Cardiac muscle cell (in vitro differentiated cells and primary cell): ENCODE data around the gene NIM1K. TPM values are rescaled to one million over a fixed set of nuclear protein-coding genes. Genes with fewer than 3 reads are reported as not detected.
"Not testable (repeated sequence)": the region's sequence is repeated elsewhere in the genome, so short reads cannot be mapped to it uniquely, and the experiment has no call there.

Experiments used
- DNase-seq, 2 donors: peaks; one replicate each; pipeline versions ENCODE4 v3.0.0 to v3.0.0-alpha.2; 2010 to 2017; ENCODE audit warnings: low read depth in 1 of 2, low spot score in 1 of 2
- H3K27ac ChIP-seq: fragments of 200-600 bp; sonication (generic); 2 replicates; pipeline ENCODE4 v1.5.1; 2016
- H3K27me3 ChIP-seq: fragments of 200-600 bp; sonication (generic); 2 replicates; pipeline ENCODE4 v1.6.0; 2016; ENCODE audit warnings: control low read depth
- H3K36me3 ChIP-seq: fragments of 200-600 bp; sonication (generic); 2 replicates; pipeline ENCODE4 v1.5.1; 2016; ENCODE audit warnings: control low read depth
- H3K4me1 ChIP-seq: fragments of 200-600 bp; sonication (generic); 2 replicates; pipeline ENCODE4 v1.8.1; 2017; ENCODE audit warnings: low read depth, mild to moderate bottlenecking, mixed run types
- H3K4me3 ChIP-seq: fragments of 200-600 bp; sonication (generic); 2 replicates; pipeline ENCODE4 v1.5.1; 2016; ENCODE audit warnings: mild to moderate bottlenecking
- H3K9me3 ChIP-seq: fragments of 200-600 bp; sonication (generic); 2 replicates; pipeline ENCODE4 v1.5.1; 2017; ENCODE audit warnings: low read depth, mild to moderate bottlenecking, control low read depth
- CTCF ChIP-seq: IDR thresholded peaks from 2 replicates; pipeline ENCODE4 v1.5.1; 2012; ENCODE audit warnings: low read depth, mild to moderate bottlenecking, low read length
- polyA plus RNA-seq: library from polyadenylated mRNA; unstranded; fragments of >200 nt; fragmentation: Nextera tagmentation; extraction: Ambion mirVana; gene quantifications from 2 replicates; pipeline ENCODE4 v1.2.1, GENCODE V29; 2016
- total RNA-seq: library from RNA; depleted of rRNA; stranded (reverse); fragments of >200 nt; gene quantifications from 2 replicates; pipeline ENCODE4 v1.2.3, GENCODE V29; 2016

Gene NIM1K
- total and polyA plus RNA-seq, 2 experiments from 2014 or later, result 0.27 to 0.98 TPM

GRCh38 chr5:43251754-43252153, 59.7 kb downstream of the NIM1K start:
- no peak for TF ChIP-seq CTCF
- no peaks in the 10 kb centered on the region for H3K4me1 ChIP-seq
- H3K4me3 ChIP-seq, result no peak overlapping the region
- no peaks in the 10 kb centered on the region for H3K9me3 ChIP-seq
- DNase-seq, result no peak
- H3K27ac ChIP-seq, result no peak overlapping the region
- no peaks in the 10 kb centered on the region for H3K27me3 ChIP-seq
- no peaks in the 10 kb centered on the region for H3K36me3 ChIP-seq

- no peak for TF ChIP-seq CTCF
- H3K27ac ChIP-seq, result no peak overlapping the region
- H3K36me3 ChIP-seq, result no peaks in the 10 kb centered on the region
- no peak overlapping the region for H3K4me3 ChIP-seq
- H3K27me3 ChIP-seq, result no peaks in the 10 kb centered on the region
- no peak for DNase-seq
- no peaks in the 10 kb centered on the region for H3K4me1 ChIP-seq
- H3K9me3 ChIP-seq, result no peaks in the 10 kb centered on the region
Observed at GRCh38 chr5:43255704-43256103, 63.7 kb downstream of the NIM1K start.

- H3K27me3 ChIP-seq, result no peaks in the 10 kb centered on the region
- H3K4me3 ChIP-seq, result no peak overlapping the region
- no peaks in the 10 kb centered on the region for H3K9me3 ChIP-seq
- TF ChIP-seq CTCF, result no peak
- DNase-seq, result no peak
- H3K36me3 ChIP-seq, result no peaks in the 10 kb centered on the region
- H3K27ac ChIP-seq, result no peak overlapping the region
- H3K4me1 ChIP-seq, result no peaks in the 10 kb centered on the region
Observed at GRCh38 chr5:43256261-43256966, 64.4 kb downstream of the NIM1K start.

GRCh38 chr5:43258116-43258515, 66.1 kb downstream of the NIM1K start:
- Histone ChIP-seq H3K36me3 (no peaks in the 10 kb centered on the region), H3K27ac (no peak overlapping the region), H3K9me3 (no peaks in the 10 kb centered on the region), H3K4me3 (no peak overlapping the region), H3K27me3 (no peaks in the 10 kb centered on the region), H3K4me1 (no peaks in the 10 kb centered on the region)
- TF ChIP-seq CTCF, result no peak
- DNase-seq, result no peak

GRCh38 chr5:43262269-43262668, 70.2 kb downstream of the NIM1K start:
- not testable (repeated sequence) for H3K9me3 ChIP-seq, H3K27ac ChIP-seq, H3K27me3 ChIP-seq, DNase-seq, H3K4me1 ChIP-seq, H3K36me3 ChIP-seq, H3K4me3 ChIP-seq

- Histone ChIP-seq H3K4me3 (no peak overlapping the region), H3K4me1 (no peaks in the 10 kb centered on the region), H3K9me3 (no peaks in the 10 kb centered on the region), H3K27me3 (no peaks in the 10 kb centered on the region), H3K27ac (no peak overlapping the region), H3K36me3 (no peaks in the 10 kb centered on the region)
- no peak for DNase-seq
- TF ChIP-seq CTCF, result no peak
Observed at GRCh38 chr5:43268188-43268820, 76.3 kb downstream of the NIM1K start.
